ENCODE data around the gene HDGFL2.

The HDGFL2 gene

DNA sequence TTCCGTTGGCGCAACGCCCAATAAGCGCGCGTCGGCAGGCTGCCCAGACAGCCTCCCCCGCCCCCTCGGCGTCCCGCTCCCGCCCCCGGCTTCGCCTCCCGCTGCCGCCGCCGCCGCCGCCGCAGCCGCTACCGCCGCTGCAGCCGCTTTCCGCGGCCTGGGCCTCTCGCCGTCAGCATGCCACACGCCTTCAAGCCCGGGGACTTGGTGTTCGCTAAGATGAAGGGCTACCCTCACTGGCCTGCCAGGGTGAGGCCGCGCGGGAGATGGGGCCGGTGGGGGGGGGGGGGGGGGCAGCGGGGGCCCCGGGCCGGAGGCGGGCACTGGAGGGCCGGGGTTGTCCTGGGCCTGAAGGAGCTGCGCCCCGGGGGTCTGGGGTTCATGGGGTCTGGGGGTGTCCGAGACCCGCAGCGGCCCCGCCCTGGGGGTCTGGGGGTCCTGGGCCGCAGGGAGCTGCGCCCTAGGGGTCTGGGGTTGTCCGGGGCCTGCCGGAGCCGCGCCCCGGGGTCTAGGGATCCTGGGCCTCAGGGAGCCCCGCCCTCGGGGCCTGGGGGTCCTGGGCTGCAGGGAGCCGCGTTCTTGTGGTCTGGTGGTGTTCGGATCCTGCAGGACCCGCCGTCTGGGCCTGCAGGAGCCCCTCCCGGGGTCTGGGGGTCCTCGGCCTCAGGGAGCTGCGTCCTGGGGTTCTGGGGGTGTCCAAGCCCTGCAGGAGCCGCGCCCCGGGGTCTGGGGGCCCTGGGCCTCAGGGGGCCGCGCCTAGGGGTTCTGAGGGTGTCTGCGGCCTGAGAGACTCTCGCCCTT lies at the start of gene HDGFL2:
HDGFL2 (plus strand) TSS at position 124 of the 801 bp plus-strand sequence; CDS start at position 178, 54 bp downstream.
- DNase-seq: peak; percentile 96

DNA sequence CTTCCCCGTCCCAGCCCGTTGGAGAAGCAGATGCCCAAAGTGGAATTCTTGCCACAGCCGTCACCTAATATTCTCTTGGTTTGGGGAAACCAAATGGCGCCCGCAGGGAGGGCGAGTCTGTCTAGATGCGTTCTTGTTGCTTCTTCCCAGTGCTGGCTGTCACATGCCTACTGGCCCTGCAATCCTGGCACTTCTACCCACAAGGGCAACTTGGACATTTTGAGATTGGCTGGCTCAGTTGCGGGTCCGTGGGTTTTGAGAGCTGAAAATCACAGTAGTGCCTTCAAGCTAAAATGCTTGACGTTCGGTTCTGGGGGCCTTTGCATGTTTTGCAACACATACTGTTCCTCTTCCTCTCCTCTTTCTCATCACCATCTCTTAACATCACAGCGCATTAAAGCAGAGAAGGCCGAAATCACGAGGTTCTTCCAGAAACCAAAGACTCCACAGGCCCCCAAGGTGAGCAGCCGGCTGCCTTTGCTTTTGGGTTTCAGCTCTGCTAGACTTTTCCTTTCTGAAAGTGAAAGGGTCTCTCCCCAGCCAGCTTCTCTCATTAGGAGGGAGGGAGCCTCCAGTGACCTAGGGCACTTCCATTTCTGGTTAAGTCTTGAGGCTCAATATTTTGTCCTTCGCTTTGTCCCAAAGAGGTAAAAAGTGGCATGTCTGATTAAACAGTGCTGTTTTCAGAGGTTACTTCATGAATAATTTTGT lies 48.5 kb upstream of the HDGFL2 start:
- DNase-seq: no peak

DNA sequence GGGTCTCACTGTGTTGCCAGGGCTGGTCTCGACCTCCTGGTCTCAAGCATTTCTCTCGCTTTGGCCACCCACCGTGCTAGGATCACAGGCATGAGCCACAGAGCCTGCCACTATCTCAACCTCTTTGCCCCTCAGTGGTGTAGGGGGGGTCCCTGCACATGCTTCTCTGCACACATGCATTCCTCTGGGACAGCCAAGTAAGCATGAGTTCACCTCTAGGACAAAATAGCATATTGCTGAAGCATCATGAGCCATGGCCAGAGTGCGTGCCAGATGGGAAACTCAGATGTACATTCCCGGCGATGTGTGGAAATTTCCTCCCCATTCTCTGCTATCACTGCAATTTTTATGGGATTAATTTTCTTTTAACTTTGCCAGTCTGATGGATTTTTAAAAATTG lies 46.6 kb upstream of the HDGFL2 start:
- no peak for DNase-seq

DNA sequence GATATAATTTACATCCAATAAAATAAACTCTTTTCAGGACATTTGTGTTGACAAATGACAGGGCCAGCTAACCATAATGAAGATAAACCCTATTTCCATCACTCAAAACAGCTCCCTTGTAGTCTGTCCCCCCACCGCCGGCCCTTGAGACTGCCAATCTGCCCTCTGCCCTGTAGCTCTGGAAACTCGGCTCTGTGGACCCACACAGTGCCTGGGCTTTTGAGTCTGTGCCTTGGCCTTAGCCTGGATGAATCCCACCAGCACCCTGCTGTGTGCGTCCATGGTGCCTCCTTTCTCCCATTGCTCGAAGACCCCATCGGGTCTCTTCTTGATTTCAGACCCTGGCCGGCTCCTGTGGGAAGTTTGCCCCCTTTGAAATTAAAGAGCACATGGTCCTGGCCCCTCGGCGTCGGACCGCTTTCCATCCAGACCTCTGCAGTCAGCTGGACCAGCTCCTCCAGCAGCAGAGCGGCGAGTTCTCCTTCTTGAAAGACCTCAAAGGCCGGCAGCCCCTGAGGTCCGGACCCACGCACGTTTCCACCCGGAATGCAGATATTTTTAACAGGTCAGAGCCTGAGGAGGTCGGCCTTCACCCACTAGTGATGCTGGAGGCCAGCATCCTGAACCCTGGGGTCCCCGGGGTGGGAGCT lies 43.6 kb upstream of the HDGFL2 start:
- DNase-seq: no peak

DNA sequence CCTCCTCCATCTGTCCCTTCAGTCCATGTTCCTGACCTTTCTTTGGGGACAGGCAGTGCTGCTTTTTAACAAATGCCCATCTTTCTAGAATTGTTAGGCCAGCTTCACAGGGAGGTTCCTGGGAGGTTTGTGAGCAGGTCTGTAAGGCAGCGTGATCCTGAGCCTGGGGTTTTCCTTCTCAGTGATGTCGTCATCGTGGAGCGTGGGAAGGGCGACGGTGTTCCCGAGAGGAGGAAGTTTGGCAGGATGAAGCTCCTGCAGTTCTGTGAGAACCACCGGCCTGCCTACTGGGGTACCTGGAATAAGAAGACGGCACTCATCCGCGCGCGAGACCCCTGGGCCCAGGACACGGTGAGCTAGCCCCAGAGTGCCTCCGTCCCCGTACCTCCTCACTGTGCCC lies 42.8 kb upstream of the HDGFL2 start:
- no peak for DNase-seq

DNA sequence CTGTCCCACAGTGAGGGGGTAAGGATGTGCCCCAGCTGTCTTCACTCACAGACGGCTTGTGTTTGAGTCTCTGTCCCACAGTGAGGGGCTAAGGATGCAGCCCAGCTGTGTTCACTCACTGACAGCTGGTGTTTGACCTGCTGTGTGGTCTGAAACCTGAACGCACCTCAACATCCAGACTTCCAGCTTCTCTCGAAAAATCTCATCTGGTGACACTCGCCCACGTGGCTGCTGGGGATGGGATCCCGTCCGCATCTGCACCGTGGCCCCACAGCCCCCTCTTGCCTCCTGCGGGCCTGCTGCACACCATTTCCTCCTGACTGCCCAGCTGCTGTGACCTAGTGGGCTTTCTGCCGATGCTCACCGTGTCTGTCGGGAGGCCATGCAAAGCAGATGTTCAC lies 42.3 kb upstream of the HDGFL2 start:
- no peak for DNase-seq

DNA sequence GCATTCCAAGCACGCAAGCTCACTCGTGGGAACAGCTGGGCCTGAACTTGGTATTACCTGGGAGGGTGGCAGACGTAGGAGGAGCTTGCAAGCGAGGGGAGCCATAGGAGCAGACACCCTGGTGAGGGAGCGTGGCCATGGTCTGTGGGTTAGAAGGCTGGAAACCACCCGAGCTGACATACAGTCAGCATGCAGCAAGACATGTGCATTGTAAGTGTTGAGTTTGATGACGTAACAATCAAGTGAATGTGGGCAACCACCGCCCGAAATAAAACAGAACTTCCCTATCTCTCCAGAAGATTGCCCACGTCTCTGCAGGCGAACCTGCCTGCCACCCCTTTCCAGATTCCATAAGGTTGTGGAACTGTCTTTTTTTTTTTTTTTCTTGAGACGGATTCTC lies 41.3 kb upstream of the HDGFL2 start:
- no peak for DNase-seq

DNA sequence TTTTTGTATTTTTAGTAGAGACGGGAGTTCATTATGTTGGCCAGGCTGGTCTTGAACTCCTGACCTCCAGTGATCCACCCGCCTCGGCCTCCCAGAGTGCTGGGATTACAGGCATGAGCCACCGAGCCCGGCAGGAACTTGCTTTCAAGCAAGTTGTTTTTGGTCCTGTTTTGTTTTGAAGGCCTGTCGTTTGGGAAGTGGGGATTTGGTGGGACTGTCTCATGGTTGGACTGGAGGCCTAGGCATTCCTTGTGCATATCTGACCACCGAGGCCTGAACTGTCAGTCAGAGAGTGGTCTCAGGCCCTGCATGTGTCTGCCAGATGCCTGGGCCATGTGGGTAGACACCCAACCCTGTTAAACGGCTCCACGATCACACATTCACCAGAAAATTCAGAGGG lies 40.8 kb upstream of the HDGFL2 start:
- no peak for DNase-seq

DNA sequence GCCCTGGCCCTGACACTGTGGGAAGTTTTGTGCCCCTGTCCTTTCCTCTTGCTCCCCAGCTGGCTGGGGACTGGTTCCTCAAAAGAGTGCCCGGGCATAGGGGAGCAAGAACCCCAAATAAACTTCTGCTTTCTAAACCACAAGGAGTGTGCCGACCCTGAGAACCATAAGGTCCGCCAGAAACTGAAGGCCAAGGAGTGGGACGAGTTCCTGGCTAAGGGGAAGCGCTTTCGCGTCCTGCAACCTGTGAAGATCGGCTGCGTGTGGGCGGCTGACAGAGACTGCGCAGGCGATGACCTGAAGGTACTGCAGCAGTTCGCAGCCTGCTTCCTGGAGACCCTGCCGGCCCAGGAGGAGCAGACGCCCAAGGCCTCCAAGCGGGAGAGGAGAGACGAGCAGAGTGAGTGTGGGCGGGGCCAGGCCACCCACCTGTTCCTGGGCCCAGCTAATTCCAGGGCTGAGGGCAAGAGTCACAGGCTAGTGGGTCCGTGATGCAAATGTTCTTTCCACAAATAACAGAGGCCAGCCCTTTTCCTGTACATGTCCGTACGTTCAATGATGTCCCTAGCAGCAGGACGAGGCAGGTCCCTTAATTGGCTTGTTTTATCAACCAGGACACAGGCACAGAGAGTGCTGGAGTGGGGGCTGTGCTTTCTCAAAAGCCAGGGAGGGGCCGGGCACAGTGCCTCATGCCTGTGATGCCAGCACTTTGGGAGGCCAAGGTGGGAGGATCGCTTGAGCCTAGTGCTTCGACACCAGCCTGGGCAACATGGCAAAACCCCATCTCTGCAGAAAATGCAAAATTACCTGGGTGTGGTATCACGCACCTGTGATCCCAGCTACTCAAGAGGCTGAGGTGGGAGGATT lies 40.1 kb upstream of the HDGFL2 start:
- DNase-seq: no peak

DNA sequence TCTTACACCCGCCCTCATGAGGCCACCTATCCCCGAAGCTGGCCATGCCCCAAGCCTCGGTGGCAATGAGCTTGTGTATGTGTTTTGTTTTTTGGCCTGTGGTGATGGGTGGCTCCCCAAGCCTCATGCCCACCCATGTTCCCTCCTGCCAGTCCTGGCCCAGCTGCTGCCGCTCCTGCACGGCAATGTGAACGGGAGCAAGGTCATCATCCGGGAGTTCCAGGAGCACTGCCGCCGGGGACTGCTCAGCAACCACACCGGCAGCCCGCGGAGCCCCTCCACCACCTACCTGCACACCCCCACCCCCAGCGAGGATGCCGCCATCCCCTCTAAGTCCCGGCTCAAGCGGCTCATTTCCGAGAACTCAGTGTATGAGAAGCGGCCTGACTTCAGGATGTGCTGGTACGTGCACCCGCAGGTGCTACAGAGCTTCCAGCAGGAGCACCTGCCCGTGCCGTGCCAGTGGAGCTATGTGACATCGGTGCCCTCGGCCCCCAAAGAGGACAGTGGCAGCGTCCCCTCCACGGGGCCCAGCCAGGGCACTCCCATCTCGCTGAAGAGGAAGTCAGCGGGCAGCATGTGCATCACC lies 39.1 kb upstream of the HDGFL2 start:
- DNase-seq: no peak

DNA sequence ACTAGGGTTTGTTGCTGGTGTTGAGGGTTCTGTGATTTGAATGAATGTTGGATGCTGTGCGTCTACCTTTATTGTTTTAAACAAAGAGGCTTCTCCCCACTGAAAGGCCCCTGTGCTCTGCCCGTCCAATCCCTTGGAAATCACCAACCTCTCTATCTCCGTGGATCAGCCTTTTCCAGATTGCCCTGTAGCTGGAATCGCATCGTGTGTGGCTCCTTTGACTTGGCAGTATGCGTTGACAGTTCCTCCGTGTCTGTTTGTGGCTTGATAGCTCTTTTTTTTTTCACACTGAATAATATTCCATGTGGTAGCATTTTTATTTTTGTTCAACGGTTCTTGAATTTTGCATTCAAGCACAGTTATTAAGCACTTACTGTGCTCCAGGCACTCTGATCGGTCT lies 37.7 kb upstream of the HDGFL2 start:
- no peak for DNase-seq

DNA sequence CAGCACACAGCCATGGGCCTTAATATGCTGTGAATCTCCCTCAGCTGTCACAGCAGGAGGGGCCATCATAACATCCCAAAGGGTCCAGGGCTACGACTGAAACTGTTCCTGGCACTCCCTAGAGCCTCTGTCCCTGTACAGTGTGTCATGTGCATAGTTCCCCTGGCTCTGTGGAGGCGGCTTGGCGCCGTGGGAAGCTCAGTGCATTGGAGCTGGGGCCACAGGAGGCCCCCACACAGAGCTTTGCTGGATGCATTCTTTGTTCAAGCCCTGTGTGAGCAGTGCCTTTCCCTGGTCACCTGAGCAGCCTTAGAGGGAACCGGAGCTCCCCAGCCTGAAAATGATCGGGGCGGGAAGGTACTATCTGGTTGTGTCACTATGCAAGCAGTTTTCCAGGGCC lies 35.9 kb upstream of the HDGFL2 start:
- no peak for DNase-seq

DNA sequence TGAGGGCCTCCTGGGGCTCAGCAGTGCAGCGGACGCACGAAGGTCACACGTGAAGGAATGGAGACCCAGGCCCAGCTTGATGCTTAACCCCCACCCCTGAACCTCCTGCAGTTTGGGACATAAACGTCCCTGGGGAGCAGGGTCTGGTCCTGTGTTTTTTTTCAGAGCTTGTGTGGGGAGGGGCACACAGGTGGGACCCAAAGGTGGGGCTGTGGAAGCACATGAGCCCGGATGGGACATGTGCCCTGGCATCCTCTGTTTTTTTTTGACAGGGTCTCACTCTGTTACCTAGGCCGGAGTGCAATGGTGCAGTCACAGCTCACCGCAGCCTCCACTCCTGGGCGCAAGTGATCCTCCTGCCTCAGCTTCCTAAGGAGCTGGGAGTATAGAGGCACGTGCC lies 35.0 kb upstream of the HDGFL2 start:
- no peak for DNase-seq

DNA sequence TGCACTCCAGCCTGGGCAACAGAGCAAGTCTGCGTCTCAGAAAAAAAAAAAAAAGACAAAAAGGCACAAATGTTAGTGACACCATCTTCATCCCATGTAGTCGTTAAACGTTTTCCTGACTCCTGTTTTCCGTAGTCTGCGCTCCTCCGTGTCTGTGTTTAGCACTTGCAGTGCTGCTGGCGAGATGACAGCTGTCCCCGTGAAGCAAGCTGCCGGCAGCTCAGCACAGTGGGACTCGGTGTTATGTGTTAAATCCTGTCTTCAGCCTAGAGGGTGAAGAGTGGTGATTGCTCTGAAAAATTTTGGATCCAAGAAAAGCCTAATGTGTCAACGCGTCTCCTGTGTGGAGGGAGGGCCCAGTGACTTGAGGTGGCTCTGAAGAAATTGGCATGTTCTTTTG lies 32.9 kb upstream of the HDGFL2 start:
- DNase-seq: no peak

DNA sequence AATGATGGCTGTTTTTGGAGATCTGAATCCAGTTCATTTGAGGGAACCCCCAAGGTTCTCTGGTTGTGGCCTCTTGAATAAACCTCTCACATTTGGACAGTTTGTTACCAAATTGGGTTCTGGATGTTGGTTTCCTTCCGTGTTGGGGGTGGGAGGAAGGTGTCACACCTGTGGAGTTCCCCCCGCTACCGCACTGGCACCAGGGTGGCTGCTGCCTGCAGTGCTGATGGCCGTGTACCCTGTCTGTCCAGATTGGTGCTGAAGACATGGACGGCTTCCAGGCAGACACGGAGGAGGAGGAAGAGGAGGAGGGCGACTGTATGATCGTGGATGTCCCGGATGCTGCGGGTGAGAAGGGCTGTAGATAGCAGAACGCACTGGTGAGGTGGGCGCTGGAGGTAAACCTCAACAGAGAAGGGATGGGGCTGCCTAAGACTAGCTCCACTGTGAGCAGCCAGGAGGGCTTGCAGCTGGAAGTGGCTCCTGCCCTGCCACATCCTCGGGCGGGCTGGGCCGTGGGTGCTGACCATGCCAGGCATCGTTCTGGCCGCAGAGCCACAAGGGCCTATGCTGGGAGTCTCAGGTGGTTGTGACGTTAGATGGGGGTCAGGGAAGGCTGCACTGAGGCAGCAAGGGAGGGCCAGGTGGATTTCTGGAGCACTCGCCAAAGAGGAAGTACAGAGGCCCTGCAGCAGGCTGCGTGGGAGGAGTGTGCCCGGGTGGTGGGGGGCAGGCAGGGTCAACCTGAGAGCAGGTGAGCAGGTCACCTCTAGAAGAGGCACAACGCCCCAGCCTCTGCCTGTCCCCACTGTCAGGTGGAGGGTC lies 29.9 kb upstream of the HDGFL2 start:
- no peak for DNase-seq

DNA sequence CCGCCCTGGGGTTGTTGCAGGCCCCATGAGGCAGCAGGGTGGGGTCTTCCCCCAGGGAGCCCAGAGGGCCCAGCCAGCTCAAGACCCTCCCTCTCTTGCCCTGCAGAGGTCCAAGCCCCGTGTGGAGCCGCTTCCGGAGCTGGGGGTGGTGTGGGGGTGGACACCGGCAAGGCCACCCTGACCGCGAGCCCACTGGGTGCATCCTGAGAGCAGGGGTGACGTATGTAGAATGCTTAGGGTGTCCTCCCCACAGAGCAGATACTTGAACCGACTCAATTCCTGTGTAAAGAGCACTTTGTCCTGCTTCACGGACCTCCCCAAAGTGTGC lies 29.3 kb upstream of the HDGFL2 start:
- no peak for DNase-seq

DNA sequence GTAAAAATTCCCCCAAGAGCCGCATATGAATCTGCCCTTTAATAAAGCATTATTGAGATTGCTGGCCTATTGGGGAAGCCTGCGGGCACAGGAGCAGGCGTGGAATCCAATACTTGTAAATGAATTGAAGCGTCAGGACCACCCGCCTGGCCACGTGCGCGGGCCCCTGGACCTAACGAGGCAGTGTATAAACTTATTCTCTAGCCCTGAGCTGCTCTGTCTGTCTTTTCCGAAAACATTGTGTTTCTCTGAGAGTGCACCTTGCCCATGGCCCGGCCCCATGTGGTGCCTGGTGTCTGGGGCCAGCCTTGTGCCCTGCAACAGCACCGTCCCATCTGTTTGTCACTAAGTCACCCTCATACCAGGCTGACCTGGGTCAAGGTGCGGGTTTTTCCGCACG lies 28.9 kb upstream of the HDGFL2 start:
- DNase-seq: no peak

DNA sequence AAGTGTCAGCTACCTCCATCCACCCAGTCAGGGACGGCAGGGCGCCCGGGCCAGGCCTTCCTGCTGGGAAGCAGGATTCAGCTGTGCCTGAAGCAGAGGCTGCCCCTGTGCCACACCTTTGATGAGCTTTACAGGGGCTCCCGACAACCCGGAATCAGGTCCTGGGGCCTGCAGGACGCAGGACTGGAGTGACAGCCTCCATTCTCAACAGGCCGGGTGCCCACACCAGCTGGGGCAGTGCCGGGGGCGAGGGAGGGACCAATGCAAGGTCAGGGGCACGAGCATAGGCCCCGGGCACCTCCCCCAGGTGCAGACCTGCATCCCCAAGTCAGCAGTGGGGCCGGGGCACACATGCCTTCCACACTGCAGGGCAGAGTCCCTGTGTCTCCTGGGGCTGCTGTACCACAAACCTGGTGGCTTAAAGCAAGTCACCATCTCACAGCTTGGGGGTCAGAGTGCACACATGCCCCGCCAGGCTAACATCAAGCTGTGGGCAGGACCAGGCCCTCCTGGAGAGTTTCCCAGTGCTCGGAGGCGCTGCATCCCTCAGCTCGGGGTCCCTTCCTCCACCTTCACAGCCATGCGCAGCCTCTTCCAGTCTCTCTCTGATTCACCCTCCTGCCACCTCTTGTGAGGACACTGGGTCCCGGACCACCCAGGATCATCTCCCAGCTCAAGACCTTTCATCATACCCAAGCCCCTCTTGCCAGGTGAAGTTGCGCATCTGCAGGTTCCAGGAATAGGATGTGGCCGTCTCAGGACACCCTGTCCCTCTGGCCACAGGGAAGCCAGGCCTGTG lies 27.9 kb upstream of the HDGFL2 start:
- no peak for DNase-seq

DNA sequence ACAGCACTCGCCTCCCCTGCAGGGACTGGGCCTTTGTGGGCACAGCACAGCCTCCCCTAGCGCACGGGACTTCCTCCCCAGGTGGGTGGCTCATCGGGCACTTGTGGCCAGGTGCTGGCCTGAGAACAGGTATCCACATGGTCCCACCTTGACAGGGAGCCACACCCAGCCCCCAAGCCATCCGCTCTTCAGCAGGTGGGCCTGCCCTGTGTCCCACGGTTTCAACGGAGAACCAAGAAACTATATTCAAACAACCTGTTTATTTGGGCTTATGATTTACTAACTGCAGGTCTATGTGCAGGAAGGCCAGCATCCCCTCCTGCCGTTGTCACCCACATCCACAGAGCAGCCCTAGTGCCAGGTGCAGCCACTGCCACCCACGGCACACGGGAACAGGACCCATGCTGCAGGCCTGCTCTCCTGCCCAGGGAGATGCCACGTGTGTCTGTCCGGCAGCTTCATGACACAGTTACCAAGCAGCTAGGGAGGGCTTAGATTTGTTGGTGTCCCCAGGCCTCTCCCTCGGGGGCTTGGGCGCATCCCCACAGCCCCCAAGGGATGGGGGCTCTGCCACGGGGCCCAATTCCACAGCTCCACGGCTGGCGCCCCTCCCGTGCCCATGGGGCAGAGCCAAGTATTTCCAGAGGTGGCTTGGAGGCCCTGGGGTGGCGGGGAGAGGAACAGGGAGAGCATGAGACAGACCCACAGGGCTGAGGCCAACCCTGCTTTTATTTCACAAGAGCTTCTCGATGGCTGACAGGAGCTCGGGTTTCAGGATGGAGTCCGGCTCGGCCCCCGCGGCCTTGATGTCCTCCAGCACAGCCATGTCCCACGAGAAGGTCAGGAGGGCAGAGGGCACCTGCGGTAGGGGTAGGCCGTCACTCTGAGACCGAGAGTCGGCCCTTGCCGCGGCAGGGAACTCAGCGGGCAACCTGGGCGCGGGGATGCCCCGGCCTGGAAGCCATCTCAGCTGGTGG lies 27.0 kb upstream of the HDGFL2 start:
- DNase-seq: no peak

Data from activated CD4-positive, CD25-positive, alpha-beta regulatory T cell treated with anti-CD3 and anti-CD28 coated beads, Interleukin-2, amount 50 U/mL, for 72 hours (primary cell).